NCI-H146 (cell line): ENCODE measurements around the gene CAMTA1.
"Not testable (repeated sequence)": the region's sequence is repeated elsewhere in the genome, so short reads cannot be mapped to it uniquely, and the experiment has no call there.

Experiments
- DNase-seq: peaks from one replicate; lab custom pipeline; 2025; lab: John Stamatoyannopoulos, UW

Gene CAMTA1

DNA sequence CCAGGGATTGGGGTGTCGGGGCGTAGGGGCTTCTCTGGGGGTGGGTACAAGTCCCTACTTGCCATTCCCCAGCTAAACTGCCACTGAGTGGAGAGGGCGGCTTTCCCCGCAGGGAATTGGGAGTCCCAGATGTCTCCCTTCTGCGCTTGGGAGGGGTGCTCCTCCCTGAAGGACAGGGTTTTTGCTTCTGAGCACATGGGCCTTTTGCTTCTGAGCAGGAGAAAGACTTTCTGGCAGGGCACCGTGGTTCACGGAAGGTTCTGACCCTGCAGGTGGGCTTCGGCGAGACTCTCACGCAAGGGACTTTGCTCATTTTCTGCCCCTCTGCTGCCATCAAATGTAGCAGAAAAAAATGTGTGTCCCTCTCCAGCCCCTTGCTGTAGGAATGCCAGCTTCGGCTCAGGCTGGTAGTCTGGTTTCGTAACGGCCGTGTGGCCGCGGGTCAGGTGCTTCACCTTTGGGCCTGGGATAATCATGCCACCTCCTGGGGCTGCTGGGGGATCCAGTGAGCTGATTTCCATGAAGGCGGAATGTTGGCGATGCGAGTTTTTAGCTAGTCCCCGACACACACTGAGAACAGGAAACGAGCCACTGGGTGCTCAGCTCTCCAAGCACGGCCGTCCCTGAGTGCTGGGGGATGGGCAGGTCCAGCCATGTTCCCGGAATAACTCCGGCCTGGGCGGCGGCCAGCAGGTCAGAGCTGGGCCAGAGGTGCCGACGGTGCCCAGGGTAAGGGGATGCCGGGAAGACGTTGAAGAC, 364.0 kb downstream of the CAMTA1 start:
- peak; percentile 2 for DNase-seq

GRCh38 chr1:7150724-7151280, 365.5 kb downstream of the CAMTA1 start:
- DNase-seq, result no peak

DNA sequence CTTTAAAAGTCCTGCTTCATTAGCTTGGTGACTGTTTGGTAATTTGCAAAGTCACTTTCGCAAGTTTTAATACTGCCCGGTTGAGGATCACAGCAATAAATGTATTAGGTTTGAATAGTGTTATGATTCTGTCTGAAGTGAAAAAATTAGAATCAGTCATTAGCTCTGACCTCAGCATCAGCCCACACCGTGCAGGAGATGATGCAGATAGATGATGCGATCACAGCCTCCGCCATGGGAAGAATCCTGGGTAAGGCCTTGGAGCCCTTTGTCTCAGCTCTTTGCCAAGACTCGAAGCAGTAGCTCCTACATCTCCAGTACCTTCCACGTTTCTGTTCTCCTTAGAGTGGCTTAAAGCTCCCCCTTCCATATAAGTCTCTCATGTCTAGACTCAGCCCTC, 366.7 kb downstream of the CAMTA1 start:
- DNase-seq, result no peak

DNA sequence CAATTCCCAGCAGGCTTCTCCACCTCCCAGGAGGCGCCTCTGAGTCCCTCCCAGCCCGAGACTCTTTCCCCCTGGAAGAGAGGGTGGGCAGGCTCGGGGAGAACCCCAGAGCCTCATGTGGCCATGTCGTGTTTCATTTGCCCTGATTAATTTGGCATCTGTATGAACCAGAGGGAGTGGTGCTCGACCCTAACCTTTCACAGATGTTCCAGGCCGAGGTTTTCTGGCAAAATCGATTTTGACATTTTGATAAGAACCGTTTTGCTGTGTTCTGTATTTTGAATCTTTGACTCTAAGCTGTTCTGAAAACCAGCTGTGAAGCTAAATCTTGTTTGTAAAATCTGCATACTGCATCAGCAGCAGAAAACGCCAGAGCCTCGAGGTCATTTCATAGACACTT, 367.4 kb downstream of the CAMTA1 start:
- DNase-seq, result no peak

DNA sequence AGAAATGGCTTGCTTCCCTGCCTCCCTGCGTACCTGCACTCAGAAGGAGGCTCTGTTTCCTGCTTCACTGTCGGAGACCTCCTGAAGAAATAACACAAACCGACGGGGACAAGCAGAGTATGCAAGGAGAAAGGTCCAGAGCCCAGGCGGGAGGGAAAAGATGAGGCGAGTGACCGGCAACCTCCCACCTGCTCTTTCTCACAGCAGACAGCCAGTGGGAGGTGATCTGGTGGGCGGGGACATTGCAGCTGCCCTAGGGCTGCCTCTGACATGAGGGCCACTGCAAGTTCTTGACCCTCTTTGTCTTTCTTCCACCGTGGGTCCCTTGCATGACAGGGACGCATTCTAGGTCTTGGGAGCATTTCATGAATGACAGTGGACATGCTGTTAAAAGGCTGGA, 368.2 kb downstream of the CAMTA1 start:
- DNase-seq, result no peak

DNA sequence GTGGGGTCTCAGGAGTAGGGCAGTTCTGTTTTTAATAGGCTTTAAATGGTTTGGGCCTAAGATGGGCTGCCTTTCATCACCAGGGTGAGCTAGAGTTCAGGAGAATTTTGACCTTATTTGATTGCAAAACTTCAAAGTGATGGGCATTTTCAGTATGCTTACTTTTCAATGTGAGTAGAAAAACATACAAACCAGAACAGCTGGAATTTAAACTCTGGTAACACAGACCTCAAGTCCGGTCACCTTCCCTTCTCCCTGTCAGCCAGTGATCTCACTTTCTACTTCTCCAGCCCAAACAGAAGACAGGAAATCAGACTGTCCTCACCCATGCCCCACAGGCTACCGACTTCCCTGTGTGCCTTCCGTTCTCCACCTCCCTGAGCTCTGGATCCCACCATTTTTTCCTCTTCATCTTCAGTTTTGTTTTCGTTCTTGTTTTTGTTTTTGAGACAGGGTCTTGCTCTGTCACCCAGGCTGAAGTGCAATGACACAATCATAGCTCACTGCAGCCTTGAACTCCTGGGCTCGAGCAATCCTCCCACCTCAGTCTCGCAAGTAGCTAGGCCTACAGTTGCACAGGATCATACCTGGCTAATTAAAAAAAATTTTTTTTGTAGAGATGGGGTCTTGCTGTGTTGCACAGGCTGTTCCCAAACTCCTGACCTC, 374.0 kb downstream of the CAMTA1 start:
- no peak for DNase-seq

DNA sequence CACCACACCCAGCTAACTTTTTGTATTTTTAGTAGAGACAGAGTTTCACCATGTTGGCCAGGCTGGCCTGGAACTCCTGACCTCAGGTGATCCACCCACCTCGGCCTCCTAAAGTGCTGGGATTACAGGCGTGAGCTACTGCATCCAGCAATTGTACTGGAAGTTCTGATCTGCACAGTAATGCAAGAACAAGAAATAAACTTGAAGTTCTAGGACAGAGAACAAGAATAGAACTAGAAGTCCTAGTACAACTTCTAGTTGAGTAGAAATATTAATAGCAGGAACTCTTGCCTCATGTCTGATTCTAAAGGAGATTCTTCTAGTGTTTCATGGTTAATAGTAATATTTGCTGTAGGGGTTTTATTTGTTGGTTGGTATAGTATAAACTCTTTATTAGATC, 383.3 kb downstream of the CAMTA1 start:
- not testable (repeated sequence) for DNase-seq

DNA sequence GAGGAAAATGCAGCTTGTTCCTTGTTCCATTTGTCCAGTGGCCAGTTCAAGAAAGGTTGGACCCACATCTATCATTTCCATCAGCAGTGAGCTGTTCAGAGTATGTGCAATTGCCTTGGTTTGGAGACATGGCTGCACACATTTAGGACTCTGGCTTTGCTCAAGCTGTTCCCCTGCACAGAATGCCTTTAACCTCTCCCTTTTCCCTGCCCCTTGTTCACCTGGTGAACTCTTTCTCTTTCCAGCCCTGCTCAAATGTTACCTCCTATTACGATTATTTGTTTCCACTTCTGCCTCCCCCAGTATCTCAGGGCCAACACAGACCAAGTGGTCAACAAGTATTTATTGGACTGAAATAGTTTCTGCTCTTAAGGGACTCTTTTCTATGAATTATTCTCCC, 385.9 kb downstream of the CAMTA1 start:
- no peak for DNase-seq

DNA sequence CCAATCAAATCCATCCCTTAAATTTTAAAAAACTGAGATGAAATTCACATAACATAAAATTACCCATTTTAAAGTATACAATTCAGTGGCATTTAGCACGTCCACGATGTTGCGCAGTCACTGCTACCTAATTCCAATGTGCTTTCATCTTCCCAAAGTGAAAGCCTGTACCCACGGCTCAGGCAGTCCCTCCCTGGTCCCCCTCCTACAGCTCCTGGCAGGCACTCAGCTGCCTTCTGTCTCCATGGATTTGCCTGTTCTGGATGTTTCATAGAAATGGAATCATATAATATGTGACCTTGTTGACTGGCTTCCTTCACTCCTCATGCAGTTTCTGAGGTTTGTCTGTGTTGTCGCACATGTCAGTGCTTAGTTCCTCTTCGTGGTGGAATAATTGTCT, 386.3 kb downstream of the CAMTA1 start:
- no peak for DNase-seq

- DNase-seq, result no peak
Measured at GRCh38 chr1:7172804-7173203, 387.6 kb downstream of the CAMTA1 start.

- DNase-seq, result no peak
Measured at GRCh38 chr1:7174561-7174960, 389.3 kb downstream of the CAMTA1 start.

GRCh38 chr1:7174980-7175906, 390.0 kb downstream of the CAMTA1 start:
- no peak for DNase-seq

- no peak for DNase-seq
Measured at GRCh38 chr1:7177021-7177420, 391.8 kb downstream of the CAMTA1 start.

DNA sequence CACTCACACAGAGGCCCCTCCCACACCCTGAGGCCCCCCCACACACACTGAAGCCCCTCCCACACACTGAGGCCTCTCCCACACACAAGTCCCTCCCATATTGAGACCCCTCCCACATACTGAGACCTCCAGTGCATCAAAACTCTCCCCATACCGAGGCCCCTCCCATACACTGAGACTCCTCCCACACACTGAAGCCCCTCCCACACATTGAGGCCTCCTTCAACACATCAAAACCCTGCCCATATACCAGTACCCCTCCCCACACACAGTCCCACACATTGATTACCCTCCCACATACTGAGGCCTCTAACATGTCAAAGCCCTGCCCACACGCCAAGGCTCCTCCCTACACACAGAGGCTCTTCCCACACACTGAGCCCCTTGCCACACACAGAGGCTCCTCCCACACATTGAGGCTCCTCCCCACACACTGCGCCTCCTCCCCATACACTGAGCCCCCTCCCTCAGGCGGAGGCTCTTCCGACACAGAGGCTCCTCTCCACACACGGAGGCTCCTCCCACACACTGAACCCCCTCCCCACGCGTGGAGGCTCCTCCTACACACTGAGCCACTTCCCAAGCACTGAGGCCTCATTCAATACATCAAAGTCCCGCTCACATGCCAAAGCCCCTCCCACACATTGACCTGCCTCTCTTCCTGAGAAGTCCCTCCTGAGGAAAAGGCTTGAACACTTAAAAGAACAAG, 392.3 kb downstream of the CAMTA1 start:
- DNase-seq, result no peak

DNA sequence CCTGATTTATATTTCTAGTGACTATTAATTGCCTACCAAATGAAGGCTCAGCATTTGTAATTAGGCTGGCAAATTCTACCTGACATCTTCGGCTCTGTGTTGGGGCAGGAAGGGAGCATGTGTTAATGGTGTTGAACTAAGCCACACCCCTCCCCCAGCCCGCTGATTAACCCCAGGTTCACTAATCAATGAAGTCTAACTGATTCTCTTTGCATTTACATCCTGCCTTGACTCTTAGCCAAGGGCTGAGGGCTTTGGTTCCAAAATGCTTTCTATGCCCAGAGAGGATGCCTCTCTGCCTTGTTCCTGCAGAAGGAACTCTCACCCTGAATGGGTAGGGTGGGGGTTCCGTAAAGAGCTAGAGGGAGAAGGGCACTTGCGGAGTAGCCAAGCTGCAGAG, 393.1 kb downstream of the CAMTA1 start:
- no peak for DNase-seq

GRCh38 chr1:7178741-7179140, 393.5 kb downstream of the CAMTA1 start:
- DNase-seq, result no peak

DNA sequence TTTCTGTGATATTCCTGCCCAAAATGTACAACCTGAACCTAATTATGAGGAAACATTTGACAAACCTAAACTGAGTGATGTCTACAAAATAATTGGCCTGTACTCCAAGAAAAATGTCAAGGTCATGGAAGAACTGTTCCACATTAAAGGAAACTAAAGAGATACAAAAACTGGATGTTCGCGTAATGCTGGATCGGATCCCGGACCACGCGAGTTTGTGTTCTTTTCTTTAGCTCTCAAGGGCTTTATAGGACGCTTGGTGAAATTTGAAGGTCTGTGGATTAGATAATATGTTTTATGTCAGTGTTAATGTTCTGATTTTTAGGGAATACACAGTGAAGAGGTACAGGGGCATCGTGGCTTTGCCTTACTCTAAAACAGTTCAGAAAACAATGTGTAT, 400.5 kb downstream of the CAMTA1 start:
- no peak for DNase-seq

DNA sequence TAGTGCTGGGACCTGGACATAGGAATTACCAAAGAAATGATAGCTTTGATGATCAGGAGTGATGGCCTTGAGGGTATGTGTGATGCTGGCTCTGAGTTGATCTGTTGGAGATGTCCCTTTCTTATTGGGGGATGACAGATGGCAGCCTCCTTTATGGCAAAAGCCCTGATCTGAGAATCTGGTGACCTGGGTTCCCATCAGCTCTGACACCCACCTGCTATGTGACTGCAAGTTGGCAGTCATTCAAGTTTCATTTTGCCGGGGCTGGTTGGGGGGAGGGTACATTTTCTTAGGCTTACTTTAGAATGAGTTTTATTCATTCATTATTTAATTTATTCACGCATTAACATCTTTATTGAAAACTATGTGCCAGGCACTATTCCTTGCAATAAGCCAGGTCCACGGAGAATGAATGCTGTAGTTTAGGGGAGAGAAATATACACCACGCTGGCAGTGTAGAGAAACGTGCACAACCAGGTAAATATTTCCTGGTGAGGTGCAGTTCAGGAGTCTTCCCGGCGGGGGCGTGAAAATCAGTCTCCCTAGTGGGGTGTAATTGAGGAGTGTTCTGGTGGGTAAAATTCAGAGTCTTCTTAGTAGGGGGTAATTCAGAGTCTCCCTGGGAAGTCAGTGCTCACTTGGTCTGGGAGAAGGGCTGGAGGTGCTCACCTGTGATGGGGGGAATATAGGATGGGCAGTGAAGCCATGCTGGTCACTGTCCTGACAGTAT, 401.3 kb downstream of the CAMTA1 start:
- no peak for DNase-seq

DNA sequence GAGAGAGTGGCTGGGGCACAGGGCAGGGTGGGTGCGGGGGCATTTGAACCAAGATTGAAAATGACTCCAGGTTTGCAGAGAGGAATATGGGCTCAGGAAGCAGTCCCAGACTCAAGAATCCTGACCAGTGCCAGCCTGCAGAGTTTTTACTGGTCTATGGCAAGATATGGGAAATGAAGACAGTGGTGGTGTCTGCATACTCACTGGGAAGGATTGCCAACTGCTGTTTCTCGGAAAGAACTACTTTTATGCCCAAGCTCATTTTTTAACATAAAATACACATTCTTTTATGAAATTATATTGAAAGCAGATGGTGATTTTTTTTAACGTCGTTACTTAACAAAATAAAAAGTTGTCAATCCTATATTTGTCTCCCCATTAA, 401.8 kb downstream of the CAMTA1 start:
- DNase-seq, result no peak

- DNase-seq, result no peak
Measured at GRCh38 chr1:7190261-7190660, 405.0 kb downstream of the CAMTA1 start.

- DNase-seq, result no peak
Measured at GRCh38 chr1:7192453-7192852, 407.2 kb downstream of the CAMTA1 start.
